ENCODE results near the gene RAB11FIP4. TPM values are rescaled to one million over a fixed set of nuclear protein-coding genes. Genes with fewer than 3 reads are reported as not detected.

RAB11FIP4 gene
- polyA plus RNA-seq, 1 of the 3 experiments (the other 2 are of a cell fraction), result 9.4 TPM

DNA sequence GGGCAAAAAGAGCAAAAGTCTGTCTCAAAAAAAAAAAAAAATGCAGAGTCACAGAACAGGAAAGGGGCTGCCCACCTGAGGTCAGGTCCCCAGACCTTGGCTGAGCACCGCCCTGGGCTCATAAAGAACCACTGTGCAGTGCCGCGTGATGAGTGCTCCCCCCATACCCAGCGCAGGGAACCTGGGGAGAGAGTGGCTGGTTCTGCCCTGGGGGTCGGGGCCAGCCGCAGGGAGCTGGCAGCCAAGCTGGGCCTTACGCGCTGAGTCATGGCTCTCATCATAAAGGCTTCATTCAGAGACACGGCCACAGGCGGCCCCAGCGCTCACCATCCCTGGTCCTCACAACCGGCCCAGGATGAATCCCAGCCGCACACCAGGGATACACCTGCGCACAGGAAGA is 80.7 kb downstream of the RAB11FIP4 start:
- H3K27ac ChIP-seq (ENCODE audit: low read depth in 2 of 2, low read length in 1 of 2), result no peak overlapping the region
- TF ChIP-seq TCF12 (IDR thresholded peaks at IDR 0.05), result no peak
- TF ChIP-seq, protein P1, sequence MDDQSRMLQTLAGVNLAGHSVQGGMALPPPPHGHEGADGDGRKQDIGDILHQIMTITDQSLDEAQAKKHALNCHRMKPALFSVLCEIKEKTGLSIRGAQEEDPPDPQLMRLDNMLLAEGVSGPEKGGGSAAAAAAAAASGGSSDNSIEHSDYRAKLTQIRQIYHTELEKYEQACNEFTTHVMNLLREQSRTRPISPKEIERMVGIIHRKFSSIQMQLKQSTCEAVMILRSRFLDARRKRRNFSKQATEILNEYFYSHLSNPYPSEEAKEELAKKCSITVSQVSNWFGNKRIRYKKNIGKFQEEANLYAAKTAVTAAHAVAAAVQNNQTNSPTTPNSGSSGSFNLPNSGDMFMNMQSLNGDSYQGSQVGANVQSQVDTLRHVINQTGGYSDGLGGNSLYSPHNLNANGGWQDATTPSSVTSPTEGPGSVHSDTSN (IDR thresholded peaks at IDR 0.05), result no peak
- TF ChIP-seq FOSL2 (IDR thresholded peaks at IDR 0.05; ENCODE audit: borderline replicate concordance, low read depth), result no peak
- TF ChIP-seq TAF1 (IDR thresholded peaks at IDR 0.05; ENCODE audit: borderline replicate concordance, low read depth, low read length), result no peak
- peaks cover 0 to 9% of the 10 kb centered on the region in 2 experiments; a peak in 1 of 4 replicates for H3K4me1 ChIP-seq (ENCODE audit: control insufficient read depth in 1 of 2, insufficient read depth in 2 of 2, low read depth in 1 of 2, low read length in 1 of 2)
- H3K27me3 ChIP-seq (ENCODE audit: insufficient read depth), result no peaks in the 10 kb centered on the region
- no peaks in the 10 kb centered on the region for H3K79me2 ChIP-seq (ENCODE audit: insufficient read depth)
- no peak overlapping the region for H2AFZ ChIP-seq (ENCODE audit: low read depth)
- H3K4me3 ChIP-seq (ENCODE audit: low read depth in 2 of 2, low read length in 1 of 2), result no peak overlapping the region
- H3K36me3 ChIP-seq (replicated peaks in 1 of 2; ENCODE audit: control insufficient read depth in 1 of 2, insufficient read depth in 2 of 2, low read length in 1 of 2), result no peaks in the 10 kb centered on the region
- 93% methylated on average over 8 of the region's 14 CpGs for WGBS (ENCODE audit: low lambda C conversion rate)
- H4K20me1 ChIP-seq (ENCODE audit: insufficient read depth), result no peaks in the 10 kb centered on the region
- ChIA-PET CTCF (no interaction called here), POLR2A (no interaction called here)
- no peaks in the 10 kb centered on the region for H3F3A ChIP-seq (replicated peaks; ENCODE audit: insufficient read depth)
- no peak overlapping the region for H3K4me2 ChIP-seq
- no peak overlapping the region for H3K9ac ChIP-seq
- no peaks in the 10 kb centered on the region for H3K9me2 ChIP-seq
- H3K9me3 ChIP-seq, result no peaks in the 10 kb centered on the region
- no peak for DNase-seq

DNA sequence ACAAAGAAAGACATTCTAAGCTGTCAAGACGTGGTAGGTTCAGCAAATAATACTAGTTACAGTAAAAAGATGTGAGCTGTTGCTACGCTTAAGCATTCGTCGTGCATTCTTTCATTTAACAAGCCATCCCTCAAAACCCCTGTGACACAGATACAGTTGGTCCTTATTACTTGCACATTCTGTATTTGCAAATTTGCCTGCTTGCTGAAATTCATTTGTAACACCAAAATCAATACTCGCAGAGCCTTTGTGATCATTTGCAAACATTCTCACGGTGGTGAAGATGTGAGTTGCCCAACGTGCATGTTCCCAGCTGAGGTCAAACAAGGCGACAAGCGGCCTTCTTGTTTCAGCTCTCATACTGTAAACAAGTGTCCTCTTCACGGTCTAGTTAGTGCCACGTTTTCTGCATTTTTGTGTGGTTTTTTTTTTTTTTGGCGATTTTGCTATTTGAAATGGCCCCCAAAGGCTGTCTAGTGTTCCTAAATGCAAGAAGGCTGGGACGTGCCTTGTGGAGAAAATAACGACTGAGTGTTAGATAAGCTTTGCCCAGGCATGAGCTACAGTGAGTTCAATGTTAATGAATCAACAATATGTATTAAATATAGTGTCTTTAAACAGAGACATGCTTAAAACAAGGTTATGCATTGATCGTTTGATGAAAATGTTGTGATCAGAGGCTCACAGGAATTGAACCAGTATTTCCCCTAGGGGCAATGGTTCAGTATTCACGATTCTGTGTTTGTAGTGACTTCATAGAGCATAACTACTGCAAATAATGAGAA is 84.1 kb downstream of the RAB11FIP4 start:
- H3F3A ChIP-seq (replicated peaks; ENCODE audit: insufficient read depth), result no peaks in the 10 kb centered on the region
- WGBS (ENCODE audit: low lambda C conversion rate), result 79% methylated on average over 16 of the region's 16 CpGs
- H4K20me1 ChIP-seq (ENCODE audit: insufficient read depth), result no peaks in the 10 kb centered on the region
- no peaks in the 10 kb centered on the region for H3K9me3 ChIP-seq
- no peak for DNase-seq
- POLR2A ChIA-PET, result interaction anchor here (0.5 kb wide), 1 partner anchor 14 kb away, joined by 3 read pairs; no protein-coding TSS in a partner anchor
- no peak overlapping the region for H3K9ac ChIP-seq
- H3K27ac ChIP-seq (ENCODE audit: low read depth in 2 of 2, low read length in 1 of 2), result no peak overlapping the region
- no peaks in the 10 kb centered on the region for H3K36me3 ChIP-seq (replicated peaks in 1 of 2; ENCODE audit: control insufficient read depth in 1 of 2, insufficient read depth in 2 of 2, low read length in 1 of 2)
- H3K79me2 ChIP-seq (ENCODE audit: insufficient read depth), result no peaks in the 10 kb centered on the region
- CTCF ChIA-PET, result no interaction called here
- H3K4me3 ChIP-seq (ENCODE audit: low read depth in 2 of 2, low read length in 1 of 2), result no peak overlapping the region
- TF ChIP-seq RCOR1 (IDR thresholded peaks at IDR 0.05; ENCODE audit: low read length), result no peak
- TF ChIP-seq USF1 (IDR thresholded peaks at IDR 0.05; ENCODE audit: borderline replicate concordance, low read depth), result no peak
- TF ChIP-seq ELF1 (IDR thresholded peaks at IDR 0.05), result no peak
- no peak for TF ChIP-seq EZH2phosphoT487 (IDR thresholded peaks at IDR 0.05; ENCODE audit: borderline replicate concordance, low read depth)
- TF ChIP-seq FOSL2 (IDR thresholded peaks at IDR 0.05; ENCODE audit: borderline replicate concordance, low read depth), result no peak
- no peak for TF ChIP-seq GATA2 (CRISPR knock-in tag; IDR thresholded peaks at IDR 0.05)
- no peak for TF ChIP-seq TAF1 (IDR thresholded peaks at IDR 0.05; ENCODE audit: borderline replicate concordance, low read depth, low read length)
- TF ChIP-seq FOXJ3 (CRISPR knock-in tag; IDR thresholded peaks at IDR 0.05), result no peak
- no peak for TF ChIP-seq RAD21 (IDR thresholded peaks at IDR 0.05; ENCODE audit: low read length)
- no peak for TF ChIP-seq MXI1 (IDR thresholded peaks at IDR 0.05; ENCODE audit: low read depth, low read length)
- H3K4me2 ChIP-seq, result no peak overlapping the region
- no peaks in the 10 kb centered on the region for H3K4me1 ChIP-seq (ENCODE audit: control insufficient read depth in 1 of 2, insufficient read depth in 2 of 2, low read depth in 1 of 2, low read length in 1 of 2)
- H3K9me2 ChIP-seq, result no peaks in the 10 kb centered on the region
- H2AFZ ChIP-seq (ENCODE audit: low read depth), result no peak overlapping the region
- no peaks in the 10 kb centered on the region for H3K27me3 ChIP-seq (ENCODE audit: insufficient read depth)
